Measurements from ENCODE around the gene SH3PXD2A. TPM values are rescaled to one million over a fixed set of nuclear protein-coding genes. Genes with fewer than 3 reads are reported as not detected.

Gene SH3PXD2A
- total and polyA plus RNA-seq, 9 of the 15 experiments (the other 6 are each of a cell fraction or from before 2014, with no cell fraction given), result 0.41 to 9.3 (median 2.5) TPM

- CTCF ChIA-PET (ENCODE audit: low intra/inter-chr PET ratio), result no interaction called here
- no peak overlapping the region for H2AFZ ChIP-seq (ENCODE audit: low read depth, low read length)
- no peak overlapping the region for H3K4me3 ChIP-seq
- BruUV-seq (replicated peaks), result no TSS peak
- POLR2A ChIA-PET, result no interaction called here
- peak overlapping the region in 1 of 2 experiments; percentile 52; a peak in 1 of 4 replicates for H3K9ac ChIP-seq (ENCODE audit: insufficient read depth in 1 of 2, low read depth in 2 of 2, low read length in 2 of 2)
- H3K36me3 ChIP-seq (ENCODE audit: control insufficient read depth, insufficient read depth, low read length), result peaks cover 49% of the 10 kb centered on the region; the same call in 2 of the 3 replicates
- H3K9me1 ChIP-seq (ENCODE audit: control insufficient read depth, insufficient read depth, low read length), result no peaks in the 10 kb centered on the region
- in situ Hi-C loops (cut with MboI) (no loop called here), intact Hi-C loops (cut with micrococcal nuclease) (no loop called here)
- H3K9me3 ChIP-seq (replicated peaks; ENCODE audit: control insufficient read depth, insufficient read depth, low read depth, low read length), result no peaks in the 10 kb centered on the region
- peak overlapping the region; percentile 37; the same call in 1 of the 3 replicates for H3K27ac ChIP-seq (ENCODE audit: extremely low read depth, low read depth, low read length)
- H3K4me1 ChIP-seq (replicated peaks in 1 of 2; ENCODE audit: control insufficient read depth in 2 of 2, insufficient read depth in 2 of 2, low read length in 2 of 2), result peaks cover 45 to 48% of the 10 kb centered on the region in 2 experiments
- FAIRE-seq, result peak; percentile 91
- H4K20me1 ChIP-seq (replicated peaks; ENCODE audit: control insufficient read depth, insufficient read depth, low read length), result no peaks in the 10 kb centered on the region
- peak; percentile 48 to 76 (median 58) for DNase-seq (ENCODE audit: extremely low read depth in 1 of 4, low spot score in 3 of 4)
- H3K4me2 ChIP-seq (ENCODE audit: insufficient read depth, low read length), result no peak overlapping the region
- ATAC-seq, result peak; percentile 63
- 55% methylated on average over 13 of the region's 17 CpGs for WGBS (ENCODE audit: insufficient coverage, low coverage, missing lambda C conversion rate)
- H3K27me3 ChIP-seq (ENCODE audit: control insufficient read depth in 2 of 2, insufficient read depth in 2 of 2, low read length in 2 of 2), result no peaks in the 10 kb centered on the region
- H3K79me2 ChIP-seq (ENCODE audit: control insufficient read depth, insufficient read depth, low read length), result no peaks in the 10 kb centered on the region
- TF ChIP-seq ATF3 (IDR thresholded peaks at IDR 0.05), result peak; percentile 84
- TF ChIP-seq ATF3 (CRISPR knock-in tag; conservative IDR thresholded peaks at IDR 0.05), result no peak
- TF ChIP-seq, protein P1, sequence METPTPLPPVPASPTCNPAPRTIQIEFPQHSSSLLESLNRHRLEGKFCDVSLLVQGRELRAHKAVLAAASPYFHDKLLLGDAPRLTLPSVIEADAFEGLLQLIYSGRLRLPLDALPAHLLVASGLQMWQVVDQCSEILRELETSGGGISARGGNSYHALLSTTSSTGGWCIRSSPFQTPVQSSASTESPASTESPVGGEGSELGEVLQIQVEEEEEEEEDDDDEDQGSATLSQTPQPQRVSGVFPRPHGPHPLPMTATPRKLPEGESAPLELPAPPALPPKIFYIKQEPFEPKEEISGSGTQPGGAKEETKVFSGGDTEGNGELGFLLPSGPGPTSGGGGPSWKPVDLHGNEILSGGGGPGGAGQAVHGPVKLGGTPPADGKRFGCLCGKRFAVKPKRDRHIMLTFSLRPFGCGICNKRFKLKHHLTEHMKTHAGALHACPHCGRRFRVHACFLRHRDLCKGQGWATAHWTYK (CRISPR knock-in tag; IDR thresholded peaks at IDR 0.05), result 0 out of 2 replicates have a peak, but pooled peaks have one; percentile 33
- no peak for TF ChIP-seq CC2D1A (IDR thresholded peaks at IDR 0.05)
- no peak for TF ChIP-seq PHB2 (IDR thresholded peaks at IDR 0.05; ENCODE audit: low read depth)
- TF ChIP-seq DPF2 (IDR thresholded peaks at IDR 0.05), result peak; percentile 25; the same call in 1 of the 2 replicates
- TF ChIP-seq JUN (IDR thresholded peaks at IDR 0.05; ENCODE audit: borderline replicate concordance, low read depth, low read length), result peak; percentile 78
- TF ChIP-seq JUN (CRISPR knock-in tag; IDR thresholded peaks at IDR 0.05; ENCODE audit: borderline replicate concordance), result no peak
- TF ChIP-seq SMARCA4 (IDR thresholded peaks at IDR 0.05), result 0 out of 2 replicates have a peak, but pooled peaks have one; percentile 31
- TF ChIP-seq, protein P2, sequence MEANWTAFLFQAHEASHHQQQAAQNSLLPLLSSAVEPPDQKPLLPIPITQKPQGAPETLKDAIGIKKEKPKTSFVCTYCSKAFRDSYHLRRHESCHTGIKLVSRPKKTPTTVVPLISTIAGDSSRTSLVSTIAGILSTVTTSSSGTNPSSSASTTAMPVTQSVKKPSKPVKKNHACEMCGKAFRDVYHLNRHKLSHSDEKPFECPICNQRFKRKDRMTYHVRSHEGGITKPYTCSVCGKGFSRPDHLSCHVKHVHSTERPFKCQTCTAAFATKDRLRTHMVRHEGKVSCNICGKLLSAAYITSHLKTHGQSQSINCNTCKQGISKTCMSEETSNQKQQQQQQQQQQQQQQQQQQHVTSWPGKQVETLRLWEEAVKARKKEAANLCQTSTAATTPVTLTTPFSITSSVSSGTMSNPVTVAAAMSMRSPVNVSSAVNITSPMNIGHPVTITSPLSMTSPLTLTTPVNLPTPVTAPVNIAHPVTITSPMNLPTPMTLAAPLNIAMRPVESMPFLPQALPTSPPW (CRISPR knock-in tag; IDR thresholded peaks at IDR 0.05), result peak; percentile 26; the same call in 1 of the 2 replicates
- TF ChIP-seq GTF2E2 (tag; IDR thresholded peaks at IDR 0.05), result no peak
- TF ChIP-seq, protein P3, sequence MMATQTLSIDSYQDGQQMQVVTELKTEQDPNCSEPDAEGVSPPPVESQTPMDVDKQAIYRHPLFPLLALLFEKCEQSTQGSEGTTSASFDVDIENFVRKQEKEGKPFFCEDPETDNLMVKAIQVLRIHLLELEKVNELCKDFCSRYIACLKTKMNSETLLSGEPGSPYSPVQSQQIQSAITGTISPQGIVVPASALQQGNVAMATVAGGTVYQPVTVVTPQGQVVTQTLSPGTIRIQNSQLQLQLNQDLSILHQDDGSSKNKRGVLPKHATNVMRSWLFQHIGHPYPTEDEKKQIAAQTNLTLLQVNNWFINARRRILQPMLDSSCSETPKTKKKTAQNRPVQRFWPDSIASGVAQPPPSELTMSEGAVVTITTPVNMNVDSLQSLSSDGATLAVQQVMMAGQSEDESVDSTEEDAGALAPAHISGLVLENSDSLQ (IDR thresholded peaks at IDR 0.05), result 0 out of 2 replicates have a peak, but pooled peaks have one; percentile 12
- 0 out of 2 replicates have a peak, but pooled peaks have one; percentile 35 for TF ChIP-seq JUNB (CRISPR knock-in tag; conservative IDR thresholded peaks at IDR 0.05)
- TF ChIP-seq STAT5A (IDR thresholded peaks at IDR 0.05; ENCODE audit: borderline replicate concordance, low read length), result no peak
- TF ChIP-seq SUPT5H (IDR thresholded peaks at IDR 0.05), result no peak
- TF ChIP-seq, protein P4, sequence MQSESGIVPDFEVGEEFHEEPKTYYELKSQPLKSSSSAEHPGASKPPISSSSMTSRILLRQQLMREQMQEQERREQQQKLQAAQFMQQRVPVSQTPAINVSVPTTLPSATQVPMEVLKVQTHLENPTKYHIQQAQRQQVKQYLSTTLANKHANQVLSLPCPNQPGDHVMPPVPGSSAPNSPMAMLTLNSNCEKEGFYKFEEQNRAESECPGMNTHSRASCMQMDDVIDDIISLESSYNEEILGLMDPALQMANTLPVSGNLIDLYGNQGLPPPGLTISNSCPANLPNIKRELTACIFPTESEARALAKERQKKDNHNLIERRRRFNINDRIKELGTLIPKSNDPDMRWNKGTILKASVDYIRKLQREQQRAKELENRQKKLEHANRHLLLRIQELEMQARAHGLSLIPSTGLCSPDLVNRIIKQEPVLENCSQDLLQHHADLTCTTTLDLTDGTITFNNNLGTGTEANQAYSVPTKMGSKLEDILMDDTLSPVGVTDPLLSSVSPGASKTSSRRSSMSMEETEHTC (IDR thresholded peaks at IDR 0.05), result peak; percentile 66; the same call in 1 of the 2 replicates
These were observed 242.7 kb downstream of the SH3PXD2A start for GRCh38 chr10:103612462-103613365.

Data from K562 (cell line).